Measurements from ENCODE around the gene MTG2. TPM values are rescaled to one million over a fixed set of nuclear protein-coding genes. Genes with fewer than 3 reads are reported as not detected.

MTG2 gene
- total and polyA plus RNA-seq, 2 experiments from 2014 or later, result 11.3 to 11.7 TPM

DNA sequence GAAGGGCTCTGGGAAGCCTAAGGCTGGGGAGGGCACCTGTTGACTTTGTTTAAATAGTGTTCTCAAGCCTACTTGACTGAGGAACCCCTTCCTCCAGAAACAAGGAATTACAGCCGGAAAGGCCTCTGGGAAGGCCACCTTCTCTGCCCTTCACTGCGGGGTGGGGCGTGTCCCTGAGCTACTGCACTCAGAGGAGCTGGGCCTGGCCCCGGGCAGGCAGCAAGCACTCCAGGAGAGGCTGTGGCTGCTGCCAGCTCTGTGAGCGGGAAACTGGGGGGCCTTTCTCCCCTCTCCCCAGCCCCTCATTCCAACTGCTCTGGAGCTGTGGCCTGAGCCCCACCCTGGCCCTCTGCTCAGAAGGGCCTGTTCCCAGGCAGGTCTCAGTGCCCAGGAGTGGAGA lies 51.5 kb downstream of the MTG2 start:
- H3K27ac ChIP-seq (ENCODE audit: low read depth), result no peak overlapping the region

More for the DNA sequence above, 51.5 kb downstream of the MTG2 start:
- Mint-ChIP-seq H3K27ac (no peak overlapping the region), H3K27me3 (ENCODE audit: insufficient read depth, low read depth, poor library complexity) (peaks cover 4% of the 10 kb centered on the region), H3K4me1 (peaks cover 4% of the 10 kb centered on the region; the same call in 2 of the 3 replicates), H3K9me3 (no peaks in the 10 kb centered on the region), H3K36me3 (ENCODE audit: low read depth) (no peaks in the 10 kb centered on the region), H3K4me3 (no peak overlapping the region)
- ATAC-seq (no peak), DNase-seq (ENCODE audit: low spot score) (no peak)
- Histone ChIP-seq H3K9me2 (ENCODE audit: insufficient read depth) (no peaks in the 10 kb centered on the region), H3K79me2 (replicated peaks; ENCODE audit: insufficient read depth) (peaks cover 4% of the 10 kb centered on the region; the same call in 1 of the 2 replicates), H3F3A (replicated peaks; ENCODE audit: low read depth) (0 out of 2 replicates have a peak, but pooled peaks cover 3% of the 10 kb centered on the region), H3K4me1 (ENCODE audit: insufficient read depth) (peaks cover 6% of the 10 kb centered on the region), H3K4me3 (no peak overlapping the region), H3K27me3 (ENCODE audit: insufficient read depth) (no peaks in the 10 kb centered on the region), H3K36me3 (ENCODE audit: insufficient read depth) (no peaks in the 10 kb centered on the region), H3K4me2 (no peak overlapping the region), H4K20me1 (replicated peaks; ENCODE audit: insufficient read depth) (no peaks in the 10 kb centered on the region; the same call in 1 of the 2 replicates), H2AFZ (no peak overlapping the region)
- TF ChIP-seq ZNF331 (CRISPR knock-in tag; IDR thresholded peaks at IDR 0.05; ENCODE audit: low read depth), result no peak
- TF ChIP-seq, protein P1, sequence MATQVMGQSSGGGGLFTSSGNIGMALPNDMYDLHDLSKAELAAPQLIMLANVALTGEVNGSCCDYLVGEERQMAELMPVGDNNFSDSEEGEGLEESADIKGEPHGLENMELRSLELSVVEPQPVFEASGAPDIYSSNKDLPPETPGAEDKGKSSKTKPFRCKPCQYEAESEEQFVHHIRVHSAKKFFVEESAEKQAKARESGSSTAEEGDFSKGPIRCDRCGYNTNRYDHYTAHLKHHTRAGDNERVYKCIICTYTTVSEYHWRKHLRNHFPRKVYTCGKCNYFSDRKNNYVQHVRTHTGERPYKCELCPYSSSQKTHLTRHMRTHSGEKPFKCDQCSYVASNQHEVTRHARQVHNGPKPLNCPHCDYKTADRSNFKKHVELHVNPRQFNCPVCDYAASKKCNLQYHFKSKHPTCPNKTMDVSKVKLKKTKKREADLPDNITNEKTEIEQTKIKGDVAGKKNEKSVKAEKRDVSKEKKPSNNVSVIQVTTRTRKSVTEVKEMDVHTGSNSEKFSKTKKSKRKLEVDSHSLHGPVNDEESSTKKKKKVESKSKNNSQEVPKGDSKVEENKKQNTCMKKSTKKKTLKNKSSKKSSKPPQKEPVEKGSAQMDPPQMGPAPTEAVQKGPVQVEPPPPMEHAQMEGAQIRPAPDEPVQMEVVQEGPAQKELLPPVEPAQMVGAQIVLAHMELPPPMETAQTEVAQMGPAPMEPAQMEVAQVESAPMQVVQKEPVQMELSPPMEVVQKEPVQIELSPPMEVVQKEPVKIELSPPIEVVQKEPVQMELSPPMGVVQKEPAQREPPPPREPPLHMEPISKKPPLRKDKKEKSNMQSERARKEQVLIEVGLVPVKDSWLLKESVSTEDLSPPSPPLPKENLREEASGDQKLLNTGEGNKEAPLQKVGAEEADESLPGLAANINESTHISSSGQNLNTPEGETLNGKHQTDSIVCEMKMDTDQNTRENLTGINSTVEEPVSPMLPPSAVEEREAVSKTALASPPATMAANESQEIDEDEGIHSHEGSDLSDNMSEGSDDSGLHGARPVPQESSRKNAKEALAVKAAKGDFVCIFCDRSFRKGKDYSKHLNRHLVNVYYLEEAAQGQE (IDR thresholded peaks at IDR 0.05; ENCODE audit: unreplicated experiment), result no peak
- no peak for TF ChIP-seq EZH2phosphoT487 (IDR thresholded peaks at IDR 0.05; ENCODE audit: unreplicated experiment)
- TF ChIP-seq NANOG (IDR thresholded peaks at IDR 0.05; ENCODE audit: borderline replicate concordance), result no peak
- no peak for TF ChIP-seq ZNF114 (CRISPR knock-in tag; IDR thresholded peaks at IDR 0.05)
- TF ChIP-seq, protein P2, sequence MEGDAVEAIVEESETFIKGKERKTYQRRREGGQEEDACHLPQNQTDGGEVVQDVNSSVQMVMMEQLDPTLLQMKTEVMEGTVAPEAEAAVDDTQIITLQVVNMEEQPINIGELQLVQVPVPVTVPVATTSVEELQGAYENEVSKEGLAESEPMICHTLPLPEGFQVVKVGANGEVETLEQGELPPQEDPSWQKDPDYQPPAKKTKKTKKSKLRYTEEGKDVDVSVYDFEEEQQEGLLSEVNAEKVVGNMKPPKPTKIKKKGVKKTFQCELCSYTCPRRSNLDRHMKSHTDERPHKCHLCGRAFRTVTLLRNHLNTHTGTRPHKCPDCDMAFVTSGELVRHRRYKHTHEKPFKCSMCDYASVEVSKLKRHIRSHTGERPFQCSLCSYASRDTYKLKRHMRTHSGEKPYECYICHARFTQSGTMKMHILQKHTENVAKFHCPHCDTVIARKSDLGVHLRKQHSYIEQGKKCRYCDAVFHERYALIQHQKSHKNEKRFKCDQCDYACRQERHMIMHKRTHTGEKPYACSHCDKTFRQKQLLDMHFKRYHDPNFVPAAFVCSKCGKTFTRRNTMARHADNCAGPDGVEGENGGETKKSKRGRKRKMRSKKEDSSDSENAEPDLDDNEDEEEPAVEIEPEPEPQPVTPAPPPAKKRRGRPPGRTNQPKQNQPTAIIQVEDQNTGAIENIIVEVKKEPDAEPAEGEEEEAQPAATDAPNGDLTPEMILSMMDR (conservative IDR thresholded peaks at IDR 0.05; ENCODE audit: low read depth in 2 of 2), result no peak
- no peak for TF ChIP-seq CREB1 (CRISPR knock-in tag; IDR thresholded peaks at IDR 0.05; ENCODE audit: low read depth)
- TF ChIP-seq POLR2AphosphoS5 (IDR thresholded peaks at IDR 0.05; ENCODE audit: low read depth), result no peak
- TF ChIP-seq, protein P3, sequence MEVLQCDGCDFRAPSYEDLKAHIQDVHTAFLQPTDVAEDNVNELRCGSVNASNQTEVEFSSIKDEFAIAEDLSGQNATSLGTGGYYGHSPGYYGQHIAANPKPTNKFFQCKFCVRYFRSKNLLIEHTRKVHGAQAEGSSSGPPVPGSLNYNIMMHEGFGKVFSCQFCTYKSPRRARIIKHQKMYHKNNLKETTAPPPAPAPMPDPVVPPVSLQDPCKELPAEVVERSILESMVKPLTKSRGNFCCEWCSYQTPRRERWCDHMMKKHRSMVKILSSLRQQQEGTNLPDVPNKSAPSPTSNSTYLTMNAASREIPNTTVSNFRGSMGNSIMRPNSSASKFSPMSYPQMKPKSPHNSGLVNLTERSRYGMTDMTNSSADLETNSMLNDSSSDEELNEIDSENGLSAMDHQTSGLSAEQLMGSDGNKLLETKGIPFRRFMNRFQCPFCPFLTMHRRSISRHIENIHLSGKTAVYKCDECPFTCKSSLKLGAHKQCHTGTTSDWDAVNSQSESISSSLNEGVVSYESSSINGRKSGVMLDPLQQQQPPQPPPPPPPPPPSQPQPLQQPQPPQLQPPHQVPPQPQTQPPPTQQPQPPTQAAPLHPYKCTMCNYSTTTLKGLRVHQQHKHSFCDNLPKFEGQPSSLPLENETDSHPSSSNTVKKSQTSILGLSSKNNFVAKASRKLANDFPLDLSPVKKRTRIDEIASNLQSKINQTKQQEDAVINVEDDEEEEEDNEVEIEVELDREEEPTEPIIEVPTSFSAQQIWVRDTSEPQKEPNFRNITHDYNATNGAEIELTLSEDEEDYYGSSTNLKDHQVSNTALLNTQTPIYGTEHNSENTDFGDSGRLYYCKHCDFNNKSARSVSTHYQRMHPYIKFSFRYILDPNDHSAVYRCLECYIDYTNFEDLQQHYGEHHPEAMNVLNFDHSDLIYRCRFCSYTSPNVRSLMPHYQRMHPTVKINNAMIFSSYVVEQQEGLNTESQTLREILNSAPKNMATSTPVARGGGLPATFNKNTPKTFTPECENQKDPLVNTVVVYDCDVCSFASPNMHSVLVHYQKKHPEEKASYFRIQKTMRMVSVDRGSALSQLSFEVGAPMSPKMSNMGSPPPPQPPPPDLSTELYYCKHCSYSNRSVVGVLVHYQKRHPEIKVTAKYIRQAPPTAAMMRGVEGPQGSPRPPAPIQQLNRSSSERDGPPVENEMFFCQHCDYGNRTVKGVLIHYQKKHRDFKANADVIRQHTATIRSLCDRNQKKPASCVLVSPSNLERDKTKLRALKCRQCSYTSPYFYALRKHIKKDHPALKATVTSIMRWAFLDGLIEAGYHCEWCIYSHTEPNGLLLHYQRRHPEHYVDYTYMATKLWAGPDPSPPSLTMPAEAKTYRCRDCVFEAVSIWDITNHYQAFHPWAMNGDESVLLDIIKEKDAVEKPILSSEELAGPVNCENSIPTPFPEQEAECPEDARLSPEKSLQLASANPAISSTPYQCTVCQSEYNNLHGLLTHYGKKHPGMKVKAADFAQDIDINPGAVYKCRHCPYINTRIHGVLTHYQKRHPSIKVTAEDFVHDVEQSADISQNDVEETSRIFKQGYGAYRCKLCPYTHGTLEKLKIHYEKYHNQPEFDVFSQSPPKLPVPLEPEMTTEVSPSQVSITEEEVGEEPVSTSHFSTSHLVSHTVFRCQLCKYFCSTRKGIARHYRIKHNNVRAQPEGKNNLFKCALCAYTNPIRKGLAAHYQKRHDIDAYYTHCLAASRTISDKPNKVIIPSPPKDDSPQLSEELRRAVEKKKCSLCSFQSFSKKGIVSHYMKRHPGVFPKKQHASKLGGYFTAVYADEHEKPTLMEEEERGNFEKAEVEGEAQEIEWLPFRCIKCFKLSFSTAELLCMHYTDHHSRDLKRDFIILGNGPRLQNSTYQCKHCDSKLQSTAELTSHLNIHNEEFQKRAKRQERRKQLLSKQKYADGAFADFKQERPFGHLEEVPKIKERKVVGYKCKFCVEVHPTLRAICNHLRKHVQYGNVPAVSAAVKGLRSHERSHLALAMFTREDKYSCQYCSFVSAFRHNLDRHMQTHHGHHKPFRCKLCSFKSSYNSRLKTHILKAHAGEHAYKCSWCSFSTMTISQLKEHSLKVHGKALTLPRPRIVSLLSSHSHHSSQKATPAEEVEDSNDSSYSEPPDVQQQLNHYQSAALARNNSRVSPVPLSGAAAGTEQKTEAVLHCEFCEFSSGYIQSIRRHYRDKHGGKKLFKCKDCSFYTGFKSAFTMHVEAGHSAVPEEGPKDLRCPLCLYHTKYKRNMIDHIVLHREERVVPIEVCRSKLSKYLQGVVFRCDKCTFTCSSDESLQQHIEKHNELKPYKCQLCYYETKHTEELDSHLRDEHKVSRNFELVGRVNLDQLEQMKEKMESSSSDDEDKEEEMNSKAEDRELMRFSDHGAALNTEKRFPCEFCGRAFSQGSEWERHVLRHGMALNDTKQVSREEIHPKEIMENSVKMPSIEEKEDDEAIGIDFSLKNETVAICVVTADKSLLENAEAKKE (CRISPR knock-in tag; IDR thresholded peaks at IDR 0.05), result no peak
- TF ChIP-seq JUNB (IDR thresholded peaks at IDR 0.05; ENCODE audit: unreplicated experiment), result no peak
- no peak for TF ChIP-seq EZH2 (IDR thresholded peaks at IDR 0.05; ENCODE audit: low read depth, unreplicated experiment)
- TF ChIP-seq STAT1 (IDR thresholded peaks at IDR 0.05; ENCODE audit: unreplicated experiment), result no peak
- TF ChIP-seq, protein P4, sequence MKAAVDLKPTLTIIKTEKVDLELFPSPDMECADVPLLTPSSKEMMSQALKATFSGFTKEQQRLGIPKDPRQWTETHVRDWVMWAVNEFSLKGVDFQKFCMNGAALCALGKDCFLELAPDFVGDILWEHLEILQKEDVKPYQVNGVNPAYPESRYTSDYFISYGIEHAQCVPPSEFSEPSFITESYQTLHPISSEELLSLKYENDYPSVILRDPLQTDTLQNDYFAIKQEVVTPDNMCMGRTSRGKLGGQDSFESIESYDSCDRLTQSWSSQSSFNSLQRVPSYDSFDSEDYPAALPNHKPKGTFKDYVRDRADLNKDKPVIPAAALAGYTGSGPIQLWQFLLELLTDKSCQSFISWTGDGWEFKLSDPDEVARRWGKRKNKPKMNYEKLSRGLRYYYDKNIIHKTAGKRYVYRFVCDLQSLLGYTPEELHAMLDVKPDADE (IDR thresholded peaks at IDR 0.05), result no peak

All from GM23338 (cell line).